H1 (cell line): ENCODE results near the gene BCAS3. TPM values are rescaled to one million over a fixed set of nuclear protein-coding genes. Genes with fewer than 3 reads are reported as not detected.

Source experiments
- CBX8 ChIP-seq: fragments of 300-800, 300-1000 bp; sonication (generic); IDR thresholded peaks from 2 replicates; pipeline ENCODE4 v1.7.1; 2016; ENCODE audit warnings: low read depth, low read length, borderline replicate concordance
- CHD2 ChIP-seq: IDR thresholded peaks from 2 replicates; pipeline ENCODE4 v1.6.1; 2012; ENCODE audit warnings: low read length, improper control_type of control experiment
- CHD7 ChIP-seq: fragments of 300-600 bp; sonication (generic); IDR thresholded peaks from 2 replicates; pipeline ENCODE4 v1.7.1; 2012; ENCODE audit warnings: low read length, moderate library complexity, mild to moderate bottlenecking, inconsistent platforms; ENCODE audit not compliant: insufficient replicate concordance
- CREB1 ChIP-seq: IDR thresholded peaks from 2 replicates; pipeline ENCODE4 v1.6.1; 2012; ENCODE audit warnings: inconsistent platforms
- KDM1A ChIP-seq: fragments of 200-600, 300-600 bp; sonication (generic); IDR thresholded peaks from 2 replicates; pipeline ENCODE4 v1.7.1; 2016; ENCODE audit warnings: mild to moderate bottlenecking, low read length, borderline replicate concordance
- MAFK ChIP-seq: IDR thresholded peaks from 2 replicates; pipeline ENCODE4 v1.6.1; 2012; ENCODE audit warnings: low read depth, mild to moderate bottlenecking, improper control_type of control experiment, low read length
- POLR2A ChIP-seq, 2 experiments: IDR thresholded peaks; 1 replicate in 1 of 2; 2 replicates in 1 of 2; pipeline ENCODE4 v1.6.1; 2011; ENCODE audit warnings: low read depth in 2 of 2, low read length in 2 of 2, mild to moderate bottlenecking in 2 of 2; ENCODE audit errors: control extremely low read depth in 1 of 2
- RAD21 ChIP-seq, 2 experiments: IDR thresholded peaks in 1 of 2; conservative IDR thresholded peaks in 1 of 2; 2 replicates each; pipeline ENCODE4 v1.6.1; 2011; ENCODE audit warnings: low read depth in 2 of 2, low read length in 2 of 2, improper control_type of control experiment in 1 of 2, inconsistent platforms in 1 of 2, mild to moderate bottlenecking in 1 of 2, moderate library complexity in 1 of 2
- SUZ12 ChIP-seq: fragments of 200-600 bp; sonication (generic); IDR thresholded peaks from 2 replicates; pipeline ENCODE4 v1.6.1; 2012; ENCODE audit warnings: mild to moderate bottlenecking, inconsistent platforms, low read length, moderate library complexity, mixed read lengths
- polyA plus RNA-seq, 7 experiments: library from polyadenylated mRNA; depleted of rRNA in 3 of 7; stranded (reverse) in 5 of 7; unstranded in 2 of 7; fragments of >200 nt in 5 of 7; fragments of 200-250 nt in 2 of 7; gene quantifications; 1 replicate in 5 of 7; 2 replicates in 1 of 7; 4 replicates in 1 of 7; pipeline versions ENCODE4 v1.2.1 to v1.2.3, GENCODE V29; 2011 to 2013; ENCODE audit warnings: missing spikeins in 2 of 7, mixed read lengths in 2 of 7
- total RNA-seq: library from RNA; stranded (reverse); fragmentation: NEBNext Ultra II Directional; extraction: Animal tissue kit (Norgen Biotek cat#: 25700); gene quantifications from 2 replicates; pipeline ENCODE4 v1.2.1, GENCODE V29; 2021

Gene BCAS3
- total and polyA plus RNA-seq, 2 of the 8 experiments (the other 6 are each of a cell fraction or from before 2014, with no cell fraction given): 9.9 to 13.3 TPM

DNA sequence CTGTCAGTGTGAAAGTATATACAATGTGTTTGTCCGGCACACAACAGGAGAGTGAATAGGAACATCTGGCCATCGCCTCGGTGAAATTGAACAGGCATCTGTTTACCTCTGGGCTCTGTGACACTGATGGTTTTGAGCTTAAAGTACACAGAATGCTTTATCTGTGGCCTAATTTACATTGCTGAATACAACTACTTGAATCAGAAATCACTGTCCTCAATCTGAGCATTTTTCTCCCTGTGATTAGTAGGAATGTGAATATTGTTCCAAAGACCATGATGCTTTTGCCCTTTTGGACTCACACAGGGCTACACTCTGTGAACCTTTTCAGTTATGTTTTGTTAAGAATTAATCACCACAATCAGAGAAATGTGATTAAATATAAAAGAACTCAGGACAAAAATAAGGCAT is 399.0 kb downstream of the BCAS3 start (continued):
- TF ChIP-seq CHD7 (no peak), SUZ12 (no peak), CHD2 (no peak), POLR2A (IDR thresholded peaks at IDR 0.05; ENCODE audit: control extremely low read depth in 1 of 2, low read depth in 2 of 2, low read length in 2 of 2) (no peak), MAFK (no peak), RAD21 (IDR thresholded peaks at IDR 0.05 in 1 of 2, conservative IDR thresholded peaks at IDR 0.05 in 1 of 2; ENCODE audit: low read depth in 2 of 2, low read length in 2 of 2) (no peak), CREB1 (no peak), KDM1A (no peak), CBX8 (no peak)
